Stimulated activated CD4-positive, alpha-beta T cell treated with anti-CD3 and anti-CD28 coated beads, Interleukin-2, amount 100 ng/mL, for 24 hours (primary cell): Measurements from ENCODE around the gene BAG5.
"Not testable (repeated sequence)": the region's sequence is repeated elsewhere in the genome, so short reads cannot be mapped to it uniquely, and the experiment has no call there.

Experiments
- DNase-seq, 2 donors: peaks; one replicate each; pipeline ENCODE4 v3.0.0-alpha.2; 2020

Gene BAG5, protein sequence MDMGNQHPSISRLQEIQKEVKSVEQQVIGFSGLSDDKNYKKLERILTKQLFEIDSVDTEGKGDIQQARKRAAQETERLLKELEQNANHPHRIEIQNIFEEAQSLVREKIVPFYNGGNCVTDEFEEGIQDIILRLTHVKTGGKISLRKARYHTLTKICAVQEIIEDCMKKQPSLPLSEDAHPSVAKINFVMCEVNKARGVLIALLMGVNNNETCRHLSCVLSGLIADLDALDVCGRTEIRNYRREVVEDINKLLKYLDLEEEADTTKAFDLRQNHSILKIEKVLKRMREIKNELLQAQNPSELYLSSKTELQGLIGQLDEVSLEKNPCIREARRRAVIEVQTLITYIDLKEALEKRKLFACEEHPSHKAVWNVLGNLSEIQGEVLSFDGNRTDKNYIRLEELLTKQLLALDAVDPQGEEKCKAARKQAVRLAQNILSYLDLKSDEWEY

DNA sequence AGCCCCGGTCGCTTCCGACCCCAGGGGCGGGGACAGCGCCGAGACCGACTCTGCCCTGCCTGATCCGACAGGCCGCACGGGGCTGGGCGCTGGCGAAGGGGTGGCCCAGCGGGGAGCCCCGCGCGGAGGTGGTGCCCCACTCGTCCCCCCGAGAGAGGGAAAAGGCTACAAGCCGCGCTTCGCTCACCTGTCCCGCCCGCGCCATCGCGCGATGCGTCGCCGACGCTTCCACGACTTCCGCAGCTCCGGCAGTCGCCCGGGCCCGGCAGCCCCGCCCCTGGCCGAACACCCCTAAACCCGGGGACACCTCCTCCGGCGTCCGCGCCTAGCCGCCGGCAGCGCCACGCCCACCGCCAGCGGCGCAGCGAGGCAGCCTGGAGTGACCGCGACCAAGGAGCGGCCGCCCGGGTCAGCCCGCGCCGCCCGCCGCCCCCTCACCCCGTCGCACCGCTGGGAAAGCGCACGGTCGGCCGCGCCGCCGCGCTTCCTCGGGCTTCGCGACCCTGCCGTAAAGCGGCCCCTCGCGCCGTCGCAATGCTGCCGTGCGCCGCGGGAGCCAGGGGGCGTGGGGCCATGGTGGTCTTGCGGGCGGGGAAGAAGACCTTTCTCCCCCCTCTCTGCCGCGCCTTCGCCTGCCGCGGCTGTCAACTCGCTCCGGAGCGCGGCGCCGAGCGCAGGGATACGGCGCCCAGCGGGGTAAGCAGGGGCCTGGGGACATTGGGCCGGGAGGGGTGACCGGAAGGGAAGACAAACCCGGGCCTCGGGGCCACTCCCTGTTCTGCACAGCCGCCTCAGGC lies at the start of gene BAG5, which contains the start of gene COA8:
Gene BAG5 (minus strand): TSS at position 229 of the 797 bp plus-strand sequence. CDS start 1,493 bp downstream, outside the sequence.
Gene COA8 (plus strand): TSS at position 532 of the 797 bp plus-strand sequence. CDS start 42 bp downstream, at position 574.
- DNase-seq: peak; percentile 89 to 90

DNA sequence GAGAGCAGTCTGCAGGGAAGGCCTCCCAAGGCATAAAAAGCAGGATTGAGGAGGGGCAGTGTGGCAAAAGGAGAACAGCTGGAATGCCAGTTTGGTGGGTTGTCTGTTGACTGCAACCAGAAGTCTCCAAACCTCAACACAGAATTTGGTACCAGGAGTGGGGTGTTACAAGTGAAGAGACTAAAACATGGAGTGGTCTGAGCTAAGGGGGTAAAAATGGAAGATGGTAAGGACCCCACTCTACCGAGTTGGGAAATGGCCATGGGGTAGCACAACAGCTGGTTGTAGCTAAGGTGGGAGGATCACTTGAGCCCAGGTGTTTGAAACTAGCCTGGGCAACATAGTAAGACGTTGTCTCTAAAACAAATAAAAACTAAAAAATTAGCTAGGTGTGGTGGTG lies 48.8 kb upstream of the BAG5 start:
- DNase-seq: no peak

- DNase-seq: not testable (repeated sequence)
Measured at GRCh38 chr14:103609081-103609480, 46.6 kb upstream of the BAG5 start.

GRCh38 chr14:103607822-103608221 lies 45.4 kb upstream of the BAG5 start:
- no peak for DNase-seq

- peak; percentile 47 to 64 for DNase-seq
Measured at GRCh38 chr14:103606963-103607668, 44.7 kb upstream of the BAG5 start.

DNA sequence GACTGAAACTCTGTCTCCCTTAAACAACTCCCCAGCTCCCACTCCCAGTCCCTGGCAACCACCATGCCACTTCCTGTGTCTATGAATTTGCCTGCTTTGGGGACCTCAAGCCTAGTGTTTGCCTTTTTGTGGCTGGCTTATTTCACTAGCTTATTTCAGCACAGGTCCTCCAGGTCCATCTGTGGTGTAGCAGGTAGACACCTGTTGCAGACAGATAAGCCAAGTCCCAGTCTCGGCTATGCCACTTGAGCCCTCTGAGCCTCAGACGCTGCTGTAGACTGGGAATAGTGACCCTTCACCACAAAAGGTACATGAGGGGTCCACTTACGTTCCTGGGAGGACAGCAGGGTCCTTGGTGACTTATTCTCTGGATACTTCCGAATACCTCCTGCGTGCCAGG lies 42.2 kb upstream of the BAG5 start:
- no peak for DNase-seq

GRCh38 chr14:103600503-103600902 lies 38.0 kb upstream of the BAG5 start:
- no peak for DNase-seq

DNA sequence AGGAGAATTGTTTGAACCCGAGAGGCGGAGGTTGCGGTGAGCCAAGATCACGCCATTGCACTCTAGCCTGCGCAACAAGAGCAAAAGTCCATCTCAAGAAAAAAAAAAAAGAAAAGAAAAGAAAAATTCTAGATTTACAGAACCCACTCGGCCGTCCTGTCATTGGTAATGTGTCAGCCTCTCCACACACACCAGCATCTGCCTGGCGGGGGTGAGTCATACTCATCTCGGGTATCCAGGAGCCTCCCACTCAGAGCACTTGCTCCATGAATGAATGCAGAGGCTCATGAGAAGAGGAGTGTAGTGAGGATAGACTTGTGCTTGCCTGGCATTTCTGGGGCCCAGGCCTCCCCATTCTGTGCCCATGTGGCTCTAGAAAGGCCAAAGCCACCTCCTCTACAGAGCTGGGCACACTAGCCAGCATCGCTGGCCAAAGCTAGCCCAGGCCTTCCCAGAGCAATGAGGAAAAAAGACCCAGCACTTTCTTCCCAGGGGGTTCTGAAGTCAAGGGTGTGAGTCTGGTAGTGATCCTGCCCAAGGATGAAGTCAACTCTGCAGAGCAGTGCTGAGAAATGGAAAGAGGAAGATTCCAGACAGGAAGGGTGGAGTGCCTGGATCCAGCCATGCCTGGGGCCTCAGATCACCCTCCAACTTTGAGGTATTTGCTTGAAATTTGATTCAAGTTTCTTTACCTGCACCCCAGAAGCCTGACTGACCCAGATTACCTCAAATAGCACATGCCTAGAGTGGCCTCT lies 35.3 kb upstream of the BAG5 start:
- peak in 1 of 2 donors; percentile 14 for DNase-seq

DNA sequence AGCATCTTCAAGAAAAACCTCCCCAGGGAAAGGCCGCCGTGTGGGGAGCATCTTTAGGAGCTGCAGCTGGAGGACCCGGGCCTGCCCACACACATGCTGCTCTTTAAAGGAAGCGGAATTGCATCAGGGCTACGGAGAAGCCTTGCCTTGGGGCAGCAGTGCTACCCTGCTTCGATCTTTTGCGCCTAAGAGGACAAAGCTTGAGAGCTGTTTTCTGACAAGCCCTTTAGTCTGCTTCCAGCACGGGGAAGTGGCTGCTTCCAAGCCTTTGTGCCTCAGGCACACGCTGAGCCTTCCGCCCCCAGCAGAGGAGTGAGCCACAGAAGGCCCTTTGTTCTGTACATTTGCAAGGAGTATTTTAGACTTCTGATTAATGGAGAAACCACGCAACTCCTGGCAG lies 31.8 kb upstream of the BAG5 start:
- DNase-seq: no peak

GRCh38 chr14:103593577-103593976 lies 31.1 kb upstream of the BAG5 start:
- DNase-seq: no peak

- no peak for DNase-seq
Measured at GRCh38 chr14:103584326-103584915, 22.0 kb upstream of the BAG5 start.

DNA sequence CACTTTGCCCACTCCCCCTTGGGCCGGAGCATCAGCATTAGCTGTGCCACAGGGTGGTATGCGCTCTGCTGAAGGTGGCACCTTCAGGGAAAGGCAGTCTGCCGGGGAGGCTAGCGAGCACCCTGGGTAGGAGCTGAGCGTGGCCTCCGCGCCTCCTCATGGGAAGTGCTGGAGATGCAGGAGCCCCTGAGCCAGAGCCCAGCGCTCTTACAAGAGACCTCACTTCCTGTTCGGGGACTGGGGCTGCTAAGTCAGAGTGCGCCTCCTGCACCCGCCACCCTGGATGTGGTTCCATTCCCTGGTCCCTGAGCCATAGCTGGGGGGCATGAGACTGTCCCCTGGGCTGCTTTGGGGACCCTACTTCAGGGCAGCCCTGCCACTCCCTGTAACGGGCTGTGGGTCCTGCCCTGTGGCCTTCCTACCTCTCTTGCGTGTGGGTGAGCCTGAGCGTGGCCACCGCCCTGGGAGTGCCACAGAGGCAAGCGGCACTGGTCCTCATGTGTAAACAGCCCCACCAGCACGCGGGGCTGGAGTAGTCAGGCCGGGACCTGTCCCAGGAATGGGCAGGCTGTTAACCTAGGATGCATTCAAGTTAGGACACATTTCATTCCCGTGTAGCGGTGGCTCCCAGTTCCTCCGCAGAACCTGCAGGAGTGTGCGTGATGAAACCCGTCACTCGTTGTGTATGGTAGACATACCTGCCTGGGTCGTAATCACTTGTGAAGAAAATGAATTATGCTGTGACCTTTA lies 19.7 kb upstream of the BAG5 start:
- DNase-seq: no peak

- DNase-seq: no peak
Measured at GRCh38 chr14:103581206-103581605, 18.7 kb upstream of the BAG5 start.

DNA sequence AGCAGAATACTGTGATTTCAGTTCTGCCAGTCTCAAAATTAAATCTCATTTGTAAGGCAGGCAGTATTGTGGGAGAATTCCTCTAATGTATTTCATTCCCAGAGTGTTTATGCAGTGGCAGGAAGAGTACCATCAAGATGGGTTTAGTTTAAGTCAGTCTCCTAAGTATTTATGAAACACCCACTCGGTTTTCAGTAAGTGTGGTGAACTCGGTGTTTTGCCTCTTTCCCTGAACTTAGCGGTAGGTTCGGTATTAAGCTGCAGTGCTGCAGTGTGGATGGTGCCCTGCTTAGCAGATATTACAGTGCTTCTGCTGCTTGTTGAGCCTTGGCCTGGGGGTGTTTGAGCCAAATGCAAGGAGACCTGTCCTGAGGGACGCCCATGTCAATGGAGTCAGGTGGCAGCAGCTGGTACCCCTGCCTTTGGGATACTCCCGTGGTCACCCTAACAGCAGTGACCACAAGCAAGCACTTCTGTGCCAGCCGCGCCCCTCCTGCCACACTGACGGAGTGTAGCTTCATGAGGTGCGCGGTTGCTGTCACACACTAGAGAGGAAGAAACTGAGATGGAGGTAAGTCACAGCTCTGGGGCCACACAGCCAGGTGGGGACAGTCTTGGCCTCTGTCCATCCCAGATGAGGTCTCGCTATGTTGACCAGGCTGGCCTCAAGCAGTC lies 16.1 kb upstream of the BAG5 start:
- no peak for DNase-seq

DNA sequence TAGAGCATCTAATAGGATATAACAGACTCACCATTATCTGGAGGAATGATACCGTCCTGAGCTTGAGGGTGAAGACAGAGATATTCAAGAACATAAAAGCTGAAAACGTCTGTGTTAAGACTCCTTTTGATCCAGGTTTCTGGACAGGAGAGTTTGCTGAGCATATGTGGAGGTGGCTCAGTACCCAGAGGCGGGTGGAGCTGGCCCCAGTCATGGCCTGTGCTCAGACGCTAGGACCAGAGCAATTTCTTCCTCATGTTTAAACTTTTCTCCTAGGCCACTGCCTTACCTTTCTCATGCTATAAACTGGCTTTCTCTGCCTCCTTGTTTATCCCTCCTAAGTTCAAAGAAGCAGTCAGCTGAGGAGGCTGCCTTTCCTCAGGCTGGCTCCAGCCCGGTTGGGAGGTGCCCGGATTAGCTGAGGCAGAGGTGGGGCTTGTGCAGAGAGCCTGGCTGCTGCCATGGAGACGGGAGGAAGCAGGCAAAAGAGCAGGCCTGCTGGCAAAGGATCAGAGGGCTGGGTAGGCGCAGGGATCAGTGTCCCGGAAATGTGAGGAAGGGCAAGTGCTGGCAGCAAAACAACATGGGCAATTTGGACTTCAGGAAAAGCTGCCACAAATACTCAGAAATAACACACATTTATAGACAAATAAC lies 14.0 kb upstream of the BAG5 start:
- no peak for DNase-seq

DNA sequence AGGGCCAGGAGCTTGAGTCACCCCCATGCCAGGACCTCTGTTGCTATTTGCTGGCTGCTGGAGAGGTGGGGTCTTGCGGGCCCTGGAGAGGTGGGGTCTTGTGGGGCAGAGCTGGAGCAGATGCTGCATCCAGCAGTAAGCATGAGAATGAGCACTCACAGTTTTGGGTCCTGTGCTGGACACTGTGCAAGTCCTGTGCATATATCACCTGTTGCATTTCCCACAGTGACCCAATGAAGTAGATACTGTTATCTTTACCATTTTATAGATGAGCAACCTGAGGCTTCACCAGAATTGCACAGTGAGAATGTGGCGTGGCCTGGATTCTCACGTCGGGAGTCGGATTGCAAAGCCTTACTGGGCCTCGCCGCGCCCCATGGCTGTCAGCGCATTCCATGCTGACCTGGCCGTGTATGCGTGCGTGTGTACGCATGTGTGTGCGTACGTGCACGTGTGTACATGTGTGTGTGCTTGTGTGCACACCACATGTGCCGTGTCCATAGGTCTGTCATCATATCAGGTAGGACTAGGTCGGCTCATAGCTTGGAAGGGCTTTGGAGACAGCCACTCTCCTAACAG lies 12.3 kb upstream of the BAG5 start:
- DNase-seq: no peak

DNA sequence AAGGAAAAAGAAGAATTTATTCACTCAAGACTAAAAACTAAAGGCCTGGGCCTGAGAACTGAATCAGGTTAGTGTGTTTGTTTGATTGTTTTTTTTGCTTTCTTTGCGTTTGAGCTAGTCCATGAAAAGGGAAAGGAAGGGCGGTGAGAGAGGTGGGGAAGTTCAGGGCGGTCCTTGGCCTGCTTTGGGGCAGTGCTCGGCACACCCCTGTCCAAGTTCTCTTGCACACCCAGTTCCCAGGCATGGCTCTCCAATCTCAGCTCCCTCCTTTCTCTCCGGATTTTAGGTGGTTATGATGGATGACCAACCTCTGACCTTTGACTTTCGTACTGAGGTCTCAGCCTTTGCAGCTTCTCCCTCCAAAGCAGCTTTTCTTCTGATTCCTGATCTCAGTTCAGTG lies 11.6 kb upstream of the BAG5 start:
- no peak for DNase-seq

- DNase-seq: no peak
Measured at GRCh38 chr14:103569408-103569807, 7.0 kb upstream of the BAG5 start.

DNA sequence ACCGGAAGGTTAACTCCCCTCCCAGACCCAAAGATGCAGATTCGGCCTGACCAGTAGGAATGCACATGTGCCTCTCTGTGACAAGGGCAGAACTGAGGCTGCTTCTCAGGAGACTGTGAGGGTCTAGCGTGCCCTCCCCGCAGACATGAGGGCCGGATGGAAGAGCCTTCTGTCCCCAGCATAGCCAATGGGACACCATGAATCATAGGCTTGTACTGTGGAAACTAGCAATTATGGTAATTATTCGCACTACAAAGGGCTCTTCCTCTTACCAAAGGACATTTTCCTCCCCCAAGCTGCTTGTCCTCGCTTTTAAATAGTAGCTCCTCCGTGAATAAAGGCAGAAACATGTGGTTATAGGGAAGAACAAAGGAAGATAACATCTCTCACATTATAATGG lies 6.5 kb upstream of the BAG5 start:
- DNase-seq: no peak
